Measurements from ENCODE around the gene FASTKD3.

Gene FASTKD3

GRCh38 chr5:7846327-7846726 is 22.5 kb downstream of the FASTKD3 start:
- no peak for DNase-seq

- DNase-seq = no peak
Measured at GRCh38 chr5:7845557-7845956, 23.3 kb downstream of the FASTKD3 start.

DNA sequence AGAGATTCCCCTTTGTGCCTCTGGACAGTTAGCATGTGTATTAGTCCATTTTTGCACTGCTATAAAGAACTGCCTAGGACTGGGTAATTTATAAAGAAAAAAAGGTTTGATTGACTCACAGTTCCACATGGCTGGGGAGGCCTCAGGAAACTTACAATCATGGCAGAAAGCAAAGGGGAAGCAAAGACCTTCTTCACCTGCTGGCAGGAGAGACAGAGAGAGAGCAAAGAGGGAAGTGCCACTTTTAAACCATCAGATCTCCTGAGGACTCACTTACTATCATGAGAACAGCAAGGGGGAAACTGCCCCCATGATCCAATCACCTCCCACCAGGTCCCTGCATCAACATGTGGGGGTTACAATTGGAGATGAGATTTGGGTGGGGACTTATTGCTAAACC is 23.9 kb downstream of the FASTKD3 start:
- DNase-seq = no peak

DNA sequence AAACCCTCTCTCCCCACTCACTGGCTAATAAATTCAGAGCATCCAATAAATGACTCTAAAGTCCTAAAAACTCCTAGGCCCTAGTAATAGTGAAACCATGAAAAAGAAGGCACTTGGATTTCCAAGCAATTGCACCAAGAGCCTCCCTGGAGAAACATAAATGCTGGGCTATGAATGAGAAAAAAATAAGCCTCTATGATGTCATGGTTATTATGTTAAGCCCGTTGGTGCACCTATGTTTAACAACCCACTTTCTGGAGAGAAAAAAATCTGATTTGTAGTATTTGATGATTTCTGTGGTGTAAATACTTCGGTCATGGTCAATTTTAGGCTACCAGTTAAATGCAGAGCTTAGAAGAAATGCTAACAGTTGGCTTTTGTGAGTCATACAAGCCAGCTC is 26.3 kb downstream of the FASTKD3 start:
- no peak for DNase-seq

DNA sequence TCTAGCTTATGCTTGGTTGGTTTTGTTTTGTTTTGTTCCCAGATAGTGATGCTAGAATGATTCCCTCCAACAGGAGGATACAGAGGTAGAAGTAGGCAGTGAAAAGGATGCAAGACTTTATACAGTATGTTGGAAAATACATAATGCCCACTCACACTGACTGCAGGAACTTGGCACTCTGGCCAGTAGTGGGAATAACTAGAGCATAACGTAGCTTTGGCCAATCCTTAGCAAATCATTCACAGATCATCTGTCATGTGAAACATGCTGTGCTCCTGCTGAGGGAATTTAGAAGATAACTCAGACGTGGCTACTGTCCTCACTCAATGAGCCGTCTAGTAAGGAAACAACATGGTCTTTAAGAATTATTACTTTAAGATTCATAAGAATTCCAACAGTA is 31.4 kb downstream of the FASTKD3 start:
- no peak for DNase-seq

GRCh38 chr5:7834982-7835381 is 33.8 kb downstream of the FASTKD3 start:
- no peak for DNase-seq

DNA sequence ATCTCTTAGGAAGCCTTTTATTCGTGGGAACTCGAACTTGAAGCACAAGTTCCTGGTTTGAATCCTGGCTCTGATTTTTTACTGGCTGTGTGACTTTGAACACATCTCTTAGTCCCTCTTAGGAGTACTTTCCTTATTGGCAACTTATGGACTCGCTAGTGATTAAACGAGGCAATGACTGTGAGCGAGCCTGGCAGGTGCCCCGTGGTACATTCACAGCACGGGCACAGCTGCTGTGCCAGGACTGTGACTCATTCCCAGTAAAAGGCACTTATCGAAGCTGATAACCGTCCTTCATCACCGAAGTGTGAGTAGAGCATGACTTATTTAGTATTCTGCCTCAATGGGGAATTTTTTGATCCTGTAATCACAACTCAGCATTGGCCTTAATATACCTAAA is 40.6 kb downstream of the FASTKD3 start:
- no peak for DNase-seq

GRCh38 chr5:7827610-7828009 is 41.2 kb downstream of the FASTKD3 start:
- DNase-seq = no peak

DNA sequence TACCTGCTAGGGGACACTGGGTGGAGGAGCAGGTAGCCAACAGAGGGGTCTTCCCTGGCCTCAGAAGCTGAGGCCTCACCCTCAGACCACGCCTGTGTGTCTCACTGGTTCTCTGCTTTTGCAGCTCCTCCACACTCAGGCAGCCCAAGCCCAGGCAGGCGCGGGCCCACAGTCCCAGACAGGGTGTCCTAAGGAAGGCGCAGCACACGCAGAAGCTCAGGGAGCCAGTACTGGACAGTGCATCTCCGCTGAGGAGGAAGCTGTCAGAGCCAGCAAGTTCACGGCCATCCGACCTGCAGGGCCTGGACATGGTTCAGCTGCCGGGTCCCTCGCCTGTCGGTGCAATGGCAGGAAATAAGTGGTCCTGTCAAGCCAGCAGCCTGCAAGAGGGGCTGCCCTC is 43.2 kb downstream of the FASTKD3 start:
- no peak for DNase-seq

DNA sequence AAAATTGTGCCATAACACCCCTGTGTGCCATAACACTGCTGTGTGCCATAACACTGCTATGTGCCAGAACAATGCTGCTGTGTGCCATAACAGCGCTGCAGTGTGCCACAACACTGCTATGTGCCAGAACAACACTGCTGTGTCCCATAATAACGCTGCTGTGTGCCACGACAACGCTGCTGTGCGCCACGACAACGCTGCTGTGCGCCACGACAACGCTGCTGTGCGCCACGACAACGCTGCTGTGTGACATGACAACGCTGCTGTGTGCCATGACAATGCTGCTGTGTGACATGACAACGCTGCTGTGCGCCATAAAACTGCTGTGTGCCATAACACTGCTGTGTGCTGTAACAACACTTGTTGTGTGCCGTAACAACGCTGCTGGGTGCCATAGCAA is 43.8 kb downstream of the FASTKD3 start:
- no peak for DNase-seq

GRCh38 chr5:7823594-7823993 is 45.2 kb downstream of the FASTKD3 start:
- no peak for DNase-seq

DNA sequence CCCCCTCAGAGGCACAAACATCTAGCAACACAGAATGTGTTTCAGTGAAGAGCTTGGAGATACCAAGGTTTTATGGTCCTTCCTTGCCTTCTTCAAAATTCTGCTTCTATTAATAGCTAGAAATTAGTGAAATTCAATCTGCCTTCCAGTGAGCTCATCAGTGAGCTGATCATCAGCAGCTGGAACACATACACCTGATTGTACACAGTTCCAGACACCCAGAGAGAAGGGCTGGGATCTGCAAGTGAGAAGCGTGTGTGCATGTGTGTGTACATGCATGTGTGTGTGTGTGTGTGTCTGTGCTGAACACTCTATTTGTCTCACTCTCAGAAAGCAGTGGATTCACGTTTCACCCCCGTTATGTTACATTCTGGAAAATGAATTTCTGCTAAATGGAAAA is 46.4 kb downstream of the FASTKD3 start:
- DNase-seq = no peak

DNA sequence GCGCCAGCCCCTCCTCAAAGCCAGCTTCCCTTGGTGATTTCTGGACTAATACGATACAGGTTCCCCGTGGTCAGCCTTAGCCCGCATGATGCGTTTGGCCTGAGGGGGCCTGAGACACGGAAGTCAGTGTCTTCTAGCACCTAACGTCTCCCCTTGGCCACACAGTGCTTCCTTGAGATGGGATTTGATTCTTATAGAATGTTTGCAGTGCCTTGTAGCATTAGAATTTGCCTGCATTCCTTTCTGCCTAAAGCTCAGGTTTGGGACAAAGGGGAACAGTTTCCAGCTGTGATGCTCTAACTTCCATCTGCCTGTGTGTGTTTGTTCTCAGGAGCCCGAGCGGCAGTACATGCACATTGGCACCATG is 52.3 kb downstream of the FASTKD3 start:
- DNase-seq = no peak

GRCh38 chr5:7815892-7816534 is 52.8 kb downstream of the FASTKD3 start:
- peak; percentile 84 for DNase-seq

- DNase-seq = no peak
Measured at GRCh38 chr5:7814816-7815215, 54.0 kb downstream of the FASTKD3 start.

GRCh38 chr5:7813576-7813975 is 55.3 kb downstream of the FASTKD3 start:
- DNase-seq = no peak

DNA sequence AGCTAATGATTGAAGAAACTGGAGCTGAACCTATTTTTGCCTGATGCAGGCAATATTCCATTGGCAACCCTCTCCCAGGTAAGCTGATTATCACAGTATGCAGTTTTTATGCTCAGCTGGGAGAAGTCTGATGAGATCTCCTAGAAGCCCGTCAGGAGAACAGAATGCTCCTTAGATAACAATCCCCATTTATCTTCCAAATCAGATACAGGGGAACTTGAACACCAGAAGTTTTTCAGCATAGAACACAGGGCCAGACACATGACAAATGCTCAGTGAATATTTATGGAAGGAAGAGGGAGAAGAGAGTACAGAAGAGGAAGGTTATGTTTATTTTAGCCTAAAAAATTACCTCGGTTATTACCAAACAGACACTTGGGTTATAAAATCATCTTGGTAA is 55.8 kb downstream of the FASTKD3 start:
- DNase-seq = no peak

DNA sequence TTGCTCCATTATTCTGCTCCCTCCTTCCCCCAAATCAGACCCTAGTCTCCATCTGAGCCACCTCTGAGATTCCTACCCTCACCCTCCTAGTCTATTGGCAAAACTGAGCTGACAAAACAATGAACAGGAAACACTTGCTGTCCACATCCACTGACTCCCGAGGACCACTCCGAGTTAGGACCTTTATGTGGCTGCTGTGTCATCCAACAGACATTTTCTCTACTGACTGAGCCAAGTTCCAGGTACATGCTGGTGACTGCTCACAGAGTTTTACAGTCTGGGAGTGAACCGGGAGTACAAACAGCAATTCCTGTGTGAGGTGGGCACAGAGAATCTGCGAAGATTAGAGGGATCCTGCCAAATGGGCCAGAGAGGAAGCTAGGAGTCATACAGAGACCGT is 57.1 kb downstream of the FASTKD3 start:
- DNase-seq = no peak
